Ovary (tissue), 9 donors: ENCODE results near the gene RPL12. TPM values are rescaled to one million over a fixed set of nuclear protein-coding genes. Genes with fewer than 3 reads are reported as not detected.

Experiments
- DNase-seq, 5 donors: peaks; one replicate each; pipeline ENCODE4 v3.0.0-alpha.2; 2019 to 2020
- H3K27ac ChIP-seq, 2 donors: fragments of 200-600 bp; one replicate each; pipeline versions ENCODE4 v1.5.1 to v1.8.0; 2019 to 2022
- H3K27me3 ChIP-seq: fragments of 200-600 bp; one replicate; pipeline ENCODE4 v1.8.0; 2022
- H3K36me3 ChIP-seq: fragments of 200-600 bp; sonication (generic); one replicate; pipeline ENCODE4 v1.5.1; 2019
- H3K4me1 ChIP-seq: one replicate; pipeline ENCODE4 v1.8.1; 2013; ENCODE audit warnings: mild to moderate bottlenecking, moderate library complexity; ENCODE audit not compliant: insufficient read depth
- H3K4me3 ChIP-seq: fragments of 200-600 bp; sonication (generic); one replicate; pipeline ENCODE4 v1.5.1; 2017
- H3K9me3 ChIP-seq, 2 donors: fragments of 200-600 bp in 1 of 2; sonication (generic) in 1 of 2; one replicate each; pipeline versions ENCODE4 v1.5.1 to v1.8.1; 2013 to 2019; ENCODE audit warnings: mild to moderate bottlenecking in 1 of 2, moderate library complexity in 1 of 2
- EP300 ChIP-seq: sonication (generic); formaldehyde crosslinking; IDR thresholded peaks from one replicate; pipeline ENCODE4 v1.6.1; 2017; ENCODE audit warnings: antibody characterized with exemption
- POLR2A ChIP-seq: fragments of 450-650 bp; IDR thresholded peaks from one replicate; pipeline ENCODE4 v1.6.1; 2017; ENCODE audit warnings: antibody characterized with exemption, mild to moderate bottlenecking, moderate library complexity
- WGBS, 3 donors: extraction: QIAGEN DNeasy Blood & Tissue Kit in 1 of 3; methylation state at CpG; one replicate each; pipeline versions ENCODE4 v1.1.5 to v1.1.7; 2013 to 2017; 5-methylcytosine and 5-hydroxymethylcytosine counted together
- intact Hi-C, 4 donors: fragments of 100-400 bp; cut with DNase I; formaldehyde crosslinking; loops; one replicate each; pipeline versions ENCODE4 v1.11.0 to v1.15.1; 2022 to 2023
- polyA plus RNA-seq, 2 donors: library from polyadenylated mRNA; stranded (reverse); fragments of 200-250 nt in 1 of 2; fragments of 350-450 nt in 1 of 2; fragmentation: Illumina TruSeq in 1 of 2; extraction: RNeasy Lipid Tissue Mini Kit (QIAGEN cat#74804) in 1 of 2; gene quantifications; one replicate each; pipeline ENCODE4 v1.2.3, GENCODE V29; 2013 to 2014
- total RNA-seq, 7 donors: library from RNA; depleted of rRNA in 2 of 7; stranded (reverse); fragments of >200 nt in 2 of 7; fragmentation: NEBNext Ultra II Directional in 3 of 7; extraction: Animal tissue kit (Norgen Biotek cat#: 25700) in 3 of 7; gene quantifications; one replicate each; pipeline versions ENCODE4 v1.1.0 to v1.2.4, GENCODE V29; 2016 to 2023
- TF ChIP-seq, protein P1 (sequence below), 3 donors: fragments of 450-650 bp in 2 of 3; fragments of 200-600 bp in 1 of 3; IDR thresholded peaks; one replicate each; pipeline versions ENCODE4 v1.5.1 to v1.8.0; 2016 to 2022; ENCODE audit warnings: antibody characterized with exemption in 3 of 3, mild to moderate bottlenecking in 1 of 3
- donor health status: DM: no; HTN: no; CAD: no; lungs with moderate emphysema.
- donor health status: DM: no; HTN: no; CAD: no.
- donor health status: Bipolar disorder and iron deficiency.
- donor health status: DM: yes; HTN: yes; CAD: no.
- donor health status: DM: no; HTN: no; CAD: no.
- donor health status: DM: yes; HTN: yes; CAD: no.

Gene RPL12
- total and polyA plus RNA-seq, 9 donors, result 1,883 to 5,812 (median 2,353) TPM

GRCh38 chr9:127422133-127422782 lies 28.9 kb downstream of the RPL12 start:
- Histone ChIP-seq H3K4me1 (peaks cover 11% of the 10 kb centered on the region), H3K4me3 (no peak overlapping the region), H3K27me3 (no peaks in the 10 kb centered on the region), H3K27ac (no peak overlapping the region), H3K9me3 (no peaks in the 10 kb centered on the region), H3K36me3 (no peaks in the 10 kb centered on the region)
- intact Hi-C loops, result no loop called here
- DNase-seq, result no peak
- WGBS, 3 donors, result 88 to 93% (median 89%) methylated on average over 10 of the region's 10 CpGs
- no peak for TF ChIP-seq EP300
- TF ChIP-seq POLR2A, result no peak
- TF ChIP-seq, protein P1, sequence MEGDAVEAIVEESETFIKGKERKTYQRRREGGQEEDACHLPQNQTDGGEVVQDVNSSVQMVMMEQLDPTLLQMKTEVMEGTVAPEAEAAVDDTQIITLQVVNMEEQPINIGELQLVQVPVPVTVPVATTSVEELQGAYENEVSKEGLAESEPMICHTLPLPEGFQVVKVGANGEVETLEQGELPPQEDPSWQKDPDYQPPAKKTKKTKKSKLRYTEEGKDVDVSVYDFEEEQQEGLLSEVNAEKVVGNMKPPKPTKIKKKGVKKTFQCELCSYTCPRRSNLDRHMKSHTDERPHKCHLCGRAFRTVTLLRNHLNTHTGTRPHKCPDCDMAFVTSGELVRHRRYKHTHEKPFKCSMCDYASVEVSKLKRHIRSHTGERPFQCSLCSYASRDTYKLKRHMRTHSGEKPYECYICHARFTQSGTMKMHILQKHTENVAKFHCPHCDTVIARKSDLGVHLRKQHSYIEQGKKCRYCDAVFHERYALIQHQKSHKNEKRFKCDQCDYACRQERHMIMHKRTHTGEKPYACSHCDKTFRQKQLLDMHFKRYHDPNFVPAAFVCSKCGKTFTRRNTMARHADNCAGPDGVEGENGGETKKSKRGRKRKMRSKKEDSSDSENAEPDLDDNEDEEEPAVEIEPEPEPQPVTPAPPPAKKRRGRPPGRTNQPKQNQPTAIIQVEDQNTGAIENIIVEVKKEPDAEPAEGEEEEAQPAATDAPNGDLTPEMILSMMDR (IDR thresholded peaks at IDR 0.05), result no peak

- Histone ChIP-seq H3K27ac (no peak overlapping the region), H3K27me3 (no peaks in the 10 kb centered on the region), H3K4me3 (no peak overlapping the region), H3K4me1 (peaks cover 11% of the 10 kb centered on the region), H3K9me3 (no peaks in the 10 kb centered on the region), H3K36me3 (no peaks in the 10 kb centered on the region)
- no peak for DNase-seq
- intact Hi-C loops, result no loop called here
- 86 to 88% (median 86%) methylated on average over 7 of the region's 7 CpGs for WGBS, 3 donors
- TF ChIP-seq, protein P1 (IDR thresholded peaks at IDR 0.05), result no peak
- no peak for TF ChIP-seq POLR2A
- no peak for TF ChIP-seq EP300
These were observed 30.1 kb downstream of the RPL12 start for GRCh38 chr9:127421057-127421456.

GRCh38 chr9:127419348-127419747 lies 31.9 kb downstream of the RPL12 start:
- intact Hi-C loops, result no loop called here
- H3K4me3 ChIP-seq, result no peak overlapping the region
- 82 to 83% (median 82%) methylated on average over 6 of the region's 6 CpGs for WGBS, 3 donors
- no peaks in the 10 kb centered on the region for H3K36me3 ChIP-seq
- no peaks in the 10 kb centered on the region for H3K9me3 ChIP-seq
- no peaks in the 10 kb centered on the region for H3K27me3 ChIP-seq
- no peak overlapping the region for H3K27ac ChIP-seq
- no peak for TF ChIP-seq EP300
- no peak for TF ChIP-seq POLR2A
- TF ChIP-seq, protein P1 (IDR thresholded peaks at IDR 0.05), result no peak
- no peak for DNase-seq
- H3K4me1 ChIP-seq, result peaks cover 6% of the 10 kb centered on the region

DNA sequence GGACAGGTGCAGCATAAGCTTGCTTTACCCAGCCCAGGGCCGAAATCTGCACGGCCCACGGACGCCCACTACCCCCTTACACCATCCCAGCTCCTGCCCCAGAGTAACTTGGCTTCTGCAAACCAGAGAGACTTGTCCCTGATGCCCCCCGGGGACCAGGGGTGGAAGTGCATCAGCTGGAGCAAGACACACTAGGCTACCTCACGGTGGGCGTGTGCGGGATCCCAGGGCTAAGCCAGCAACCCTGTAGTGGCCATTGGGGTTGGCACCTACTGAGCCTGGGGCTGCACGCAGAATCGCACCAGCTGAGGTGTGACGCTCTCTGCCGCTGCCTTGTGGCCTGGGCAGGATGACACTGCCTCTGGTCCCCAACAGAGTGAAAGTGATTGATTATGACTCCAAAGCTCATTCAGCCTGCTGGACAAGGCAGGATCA lies 33.2 kb downstream of the RPL12 start:
- Histone ChIP-seq H3K4me3 (no peak overlapping the region), H3K36me3 (no peaks in the 10 kb centered on the region), H3K9me3 (no peaks in the 10 kb centered on the region), H3K27me3 (no peaks in the 10 kb centered on the region), H3K27ac (no peak overlapping the region), H3K4me1 (peaks cover 5% of the 10 kb centered on the region)
- intact Hi-C loops, result no loop called here
- WGBS, 3 donors, result 66 to 75% (median 71%) methylated on average over 11 to 12 of the region's 12 CpGs
- TF ChIP-seq POLR2A, result no peak
- no peak for TF ChIP-seq EP300
- TF ChIP-seq, protein P1 (IDR thresholded peaks at IDR 0.05), result no peak
- DNase-seq, result no peak
